ENCODE results near the gene EXOC3. TPM values are rescaled to one million over a fixed set of nuclear protein-coding genes. Genes with fewer than 3 reads are reported as not detected.
A peak's percentile ranks its signal among the peaks of the same experiment; 100 is the strongest.

Gene EXOC3
- total RNA-seq, 1 experiment from 2014 or later: 155 TPM

DNA sequence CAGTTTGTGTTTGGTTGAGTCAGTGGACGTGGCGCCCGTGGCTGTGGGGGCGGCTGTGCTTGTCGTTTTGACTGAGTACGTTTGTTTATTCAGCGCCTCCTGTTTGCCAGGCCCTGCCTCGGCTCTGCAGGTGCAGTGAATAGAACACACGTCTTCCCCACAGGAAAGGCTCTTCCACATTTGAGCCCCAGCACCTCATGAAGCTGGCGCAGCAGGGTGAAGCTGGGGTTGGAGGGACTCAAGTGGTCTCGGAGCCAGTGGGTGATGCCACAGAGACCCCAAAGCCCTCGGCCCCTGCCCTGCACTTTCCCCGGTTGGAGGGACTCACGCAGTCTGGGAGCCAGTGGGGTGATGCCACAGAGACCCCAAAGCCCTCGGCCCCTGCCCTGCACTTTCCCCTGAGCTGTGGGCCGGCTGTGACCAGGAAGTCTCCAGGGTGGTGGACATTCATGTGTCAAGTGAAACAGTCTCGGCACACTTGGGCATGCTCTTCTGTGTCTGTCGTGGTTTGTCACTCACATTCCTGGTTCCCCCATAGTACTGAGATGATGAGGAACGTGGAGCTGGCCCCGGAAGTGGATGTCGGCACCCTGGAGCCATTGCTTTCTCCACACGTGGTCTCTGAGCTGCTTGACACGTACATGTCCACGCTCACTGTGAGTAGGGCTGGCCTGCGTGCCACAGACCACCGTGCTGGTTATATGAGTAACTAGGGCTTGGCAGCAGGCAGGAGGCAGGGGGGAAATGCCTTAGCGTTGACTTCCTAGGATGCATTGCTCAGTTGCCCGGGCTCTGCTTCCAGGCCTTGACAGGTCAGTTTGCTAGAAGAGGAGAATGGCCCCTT is 13.6 kb downstream of the EXOC3 start:
- ChIA-PET POLR2A (ENCODE audit: unreplicated experiment) (no interaction called here), CTCF (no interaction called here)
- Histone ChIP-seq H3K27ac (no peak overlapping the region), H2AFZ (no peak overlapping the region), H3K4me3 (no peak overlapping the region), H3K9me2 (ENCODE audit: insufficient read depth) (no peaks in the 10 kb centered on the region), H3K36me3 (ENCODE audit: low read depth) (peaks cover 63% of the 10 kb centered on the region), H3F3A (ENCODE audit: insufficient read depth, low read depth) (peaks cover 21% of the 10 kb centered on the region), H3K9me3 (ENCODE audit: insufficient read depth, low read depth) (no peaks in the 10 kb centered on the region), H3K4me2 (no peak overlapping the region), H3K79me2 (ENCODE audit: low read depth) (peaks cover 70% of the 10 kb centered on the region), H4K20me1 (ENCODE audit: insufficient read depth) (peaks cover 27% of the 10 kb centered on the region), H3K4me1 (replicated peaks; ENCODE audit: insufficient read depth) (peaks cover 23% of the 10 kb centered on the region), H3K27me3 (ENCODE audit: insufficient read depth, low read depth) (no peaks in the 10 kb centered on the region)
- intact Hi-C loops (cut with micrococcal nuclease; ENCODE audit: unreplicated experiment): loop anchor here (5.0 kb wide), 1 partner anchor 456 kb away; no protein-coding TSS in a partner anchor
- TF ChIP-seq, protein P1, sequence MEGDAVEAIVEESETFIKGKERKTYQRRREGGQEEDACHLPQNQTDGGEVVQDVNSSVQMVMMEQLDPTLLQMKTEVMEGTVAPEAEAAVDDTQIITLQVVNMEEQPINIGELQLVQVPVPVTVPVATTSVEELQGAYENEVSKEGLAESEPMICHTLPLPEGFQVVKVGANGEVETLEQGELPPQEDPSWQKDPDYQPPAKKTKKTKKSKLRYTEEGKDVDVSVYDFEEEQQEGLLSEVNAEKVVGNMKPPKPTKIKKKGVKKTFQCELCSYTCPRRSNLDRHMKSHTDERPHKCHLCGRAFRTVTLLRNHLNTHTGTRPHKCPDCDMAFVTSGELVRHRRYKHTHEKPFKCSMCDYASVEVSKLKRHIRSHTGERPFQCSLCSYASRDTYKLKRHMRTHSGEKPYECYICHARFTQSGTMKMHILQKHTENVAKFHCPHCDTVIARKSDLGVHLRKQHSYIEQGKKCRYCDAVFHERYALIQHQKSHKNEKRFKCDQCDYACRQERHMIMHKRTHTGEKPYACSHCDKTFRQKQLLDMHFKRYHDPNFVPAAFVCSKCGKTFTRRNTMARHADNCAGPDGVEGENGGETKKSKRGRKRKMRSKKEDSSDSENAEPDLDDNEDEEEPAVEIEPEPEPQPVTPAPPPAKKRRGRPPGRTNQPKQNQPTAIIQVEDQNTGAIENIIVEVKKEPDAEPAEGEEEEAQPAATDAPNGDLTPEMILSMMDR (conservative IDR thresholded peaks at IDR 0.05): no peak
- no peak for TF ChIP-seq EZH2 (IDR thresholded peaks at IDR 0.05; ENCODE audit: low read depth)
- DNase-seq: no peak
- BruUV-seq (replicated peaks): no TSS peak

- Histone ChIP-seq H3K79me2 (ENCODE audit: low read depth) (peaks cover 65% of the 10 kb centered on the region), H3K36me3 (ENCODE audit: low read depth) (peaks cover 55% of the 10 kb centered on the region), H3F3A (ENCODE audit: insufficient read depth, low read depth) (peaks cover 21% of the 10 kb centered on the region), H3K27ac (peak overlapping the region; percentile 79), H3K4me1 (replicated peaks; ENCODE audit: insufficient read depth) (peaks cover 23% of the 10 kb centered on the region), H4K20me1 (ENCODE audit: insufficient read depth) (peaks cover 27% of the 10 kb centered on the region), H2AFZ (no peak overlapping the region), H3K4me3 (no peak overlapping the region), H3K9me3 (ENCODE audit: insufficient read depth, low read depth) (no peaks in the 10 kb centered on the region), H3K27me3 (ENCODE audit: insufficient read depth, low read depth) (no peaks in the 10 kb centered on the region), H3K4me2 (peak overlapping the region; percentile 57; the same call in 1 of the 2 replicates), H3K9me2 (ENCODE audit: insufficient read depth) (no peaks in the 10 kb centered on the region)
- BruUV-seq (replicated peaks): no TSS peak
- no peak for DNase-seq
- ChIA-PET CTCF (no interaction called here), POLR2A (ENCODE audit: unreplicated experiment) (no interaction called here)
- intact Hi-C loops (cut with micrococcal nuclease; ENCODE audit: unreplicated experiment): loop anchor here (5.0 kb wide), 1 partner anchor 455 kb away; no protein-coding TSS in a partner anchor
- TF ChIP-seq EZH2 (IDR thresholded peaks at IDR 0.05; ENCODE audit: low read depth): no peak
- TF ChIP-seq, protein P1 (conservative IDR thresholded peaks at IDR 0.05): no peak
Observed at GRCh38 chr5:457195-457961, 14.4 kb downstream of the EXOC3 start.

- peaks cover 27% of the 10 kb centered on the region for H4K20me1 ChIP-seq (ENCODE audit: insufficient read depth)
- H3K9me2 ChIP-seq (ENCODE audit: insufficient read depth): no peaks in the 10 kb centered on the region
- ChIA-PET CTCF (interaction anchor here (0.5 to 0.9 kb wide), 3 partner anchors 13 to 1184 kb away, joined by 3 read pairs; no protein-coding TSS in a partner anchor), POLR2A (ENCODE audit: unreplicated experiment) (interaction anchor here (0.6 to 0.7 kb wide), 2 partner anchors 16 to 45 kb away, joined by 3 to 7 read pairs; partner anchors contain the start of gene EXOC3)
- peaks cover 47% of the 10 kb centered on the region for H3K36me3 ChIP-seq (ENCODE audit: low read depth)
- H3K4me1 ChIP-seq (replicated peaks; ENCODE audit: insufficient read depth): peaks cover 23% of the 10 kb centered on the region
- TF ChIP-seq, protein P1 (conservative IDR thresholded peaks at IDR 0.05): 0 out of 2 replicates have a peak, but pooled peaks have one; percentile 14
- no peak for TF ChIP-seq EZH2 (IDR thresholded peaks at IDR 0.05; ENCODE audit: low read depth)
- peak; percentile 99 for DNase-seq
- no peak overlapping the region for H2AFZ ChIP-seq
- H3K4me3 ChIP-seq: no peak overlapping the region; the same call in 1 of the 2 replicates
- H3K79me2 ChIP-seq (ENCODE audit: low read depth): peaks cover 58% of the 10 kb centered on the region
- H3K27ac ChIP-seq: peak overlapping the region; percentile 79
- no TSS peak for BruUV-seq (replicated peaks)
- no peaks in the 10 kb centered on the region for H3K9me3 ChIP-seq (ENCODE audit: insufficient read depth, low read depth)
- intact Hi-C loops (cut with micrococcal nuclease; ENCODE audit: unreplicated experiment): loop anchor here (1.0 to 5.0 kb wide), 2 partner anchors 156 to 454 kb away; no protein-coding TSS in a partner anchor
- H3K27me3 ChIP-seq (ENCODE audit: insufficient read depth, low read depth): no peaks in the 10 kb centered on the region
- H3F3A ChIP-seq (ENCODE audit: insufficient read depth, low read depth): peaks cover 32% of the 10 kb centered on the region
- peak overlapping the region; percentile 57 for H3K4me2 ChIP-seq
Observed at GRCh38 chr5:458547-459353, 15.8 kb downstream of the EXOC3 start.

All from PC-9 (cell line).